Keratinocyte (primary cell): Measurements from ENCODE around the gene PCDH15.

Experiments
- CTCF ChIP-seq, 3 experiments: IDR thresholded peaks in 1 of 3; conservative IDR thresholded peaks in 1 of 3; optimal IDR thresholded peaks in 1 of 3; 2 replicates in 2 of 3; 3 replicates in 1 of 3; pipeline versions ENCODE3 to v1.5.1; 2011; ENCODE audit warnings: low read length in 3 of 3, mild to moderate bottlenecking in 3 of 3, moderate library complexity in 2 of 3, control low read depth in 1 of 3, inconsistent platforms in 1 of 3; ENCODE audit not compliant: insufficient read depth in 2 of 3; ENCODE audit errors: extremely low read depth in 1 of 3
- EZH2 ChIP-seq: IDR thresholded peaks from one replicate; pipeline ENCODE4 v1.6.1; 2012; ENCODE audit warnings: inconsistent platforms, mild to moderate bottlenecking, low read length, moderate library complexity

DNA sequence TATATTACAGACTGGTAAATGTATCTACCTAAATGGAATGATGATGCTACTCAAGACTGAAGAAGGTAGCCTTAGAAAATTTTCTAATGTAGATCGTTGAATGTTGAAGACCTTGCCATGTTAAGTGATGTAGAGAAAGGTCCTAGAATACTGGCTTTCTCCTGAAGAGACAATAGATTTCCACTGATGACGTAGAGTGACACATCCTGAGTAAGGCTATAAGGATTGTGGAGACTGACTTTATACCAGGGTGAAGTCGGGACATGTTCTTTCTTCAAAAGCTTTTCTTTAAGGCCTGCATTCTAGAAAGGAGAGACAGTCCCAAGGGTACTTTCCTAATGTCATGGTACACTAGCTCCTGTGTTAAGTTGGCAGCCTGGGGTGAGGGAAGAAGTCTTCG, 58.6 kb downstream of the PCDH15 start:
- TF ChIP-seq CTCF (optimal IDR thresholded peaks at IDR 0.05 in 1 of 3, IDR thresholded peaks at IDR 0.05 in 1 of 3, conservative IDR thresholded peaks at IDR 0.05 in 1 of 3; ENCODE audit: extremely low read depth in 1 of 3, insufficient read depth in 2 of 3, low read length in 3 of 3): no peak
- TF ChIP-seq EZH2: no peak
